ENCODE results near the gene TRPM4.
A peak's percentile ranks its signal among the peaks of the same experiment; 100 is the strongest.

Gene TRPM4

GRCh38 chr19:49233163-49233562, 75.6 kb downstream of the TRPM4 start:
- no peak for DNase-seq

- no peak for DNase-seq
Observed at GRCh38 chr19:49241769-49242168, 84.2 kb downstream of the TRPM4 start.

- DNase-seq = no peak
Observed at GRCh38 chr19:49243129-49243528, 85.5 kb downstream of the TRPM4 start.

GRCh38 chr19:49243726-49244125, 86.1 kb downstream of the TRPM4 start:
- no peak for DNase-seq

- DNase-seq = no peak
Observed at GRCh38 chr19:49244256-49244655, 86.7 kb downstream of the TRPM4 start.

GRCh38 chr19:49247676-49248075, 90.1 kb downstream of the TRPM4 start:
- DNase-seq = peak; percentile 13 to 32

- no peak for DNase-seq
Observed at GRCh38 chr19:49249933-49250332, 92.3 kb downstream of the TRPM4 start.

GRCh38 chr19:49255674-49256073, 98.1 kb downstream of the TRPM4 start:
- DNase-seq = no peak

- no peak for DNase-seq
Observed at GRCh38 chr19:49256691-49257090, 99.1 kb downstream of the TRPM4 start.

All from inflammatory macrophage (primary cell).